Femur (tissue), 1 donor: ENCODE measurements around the gene TMF1.

ENCODE experiments used
- DNase-seq: peaks from one replicate; pipeline ENCODE4 v3.0.0-alpha.2; 2017

The TMF1 gene

DNA sequence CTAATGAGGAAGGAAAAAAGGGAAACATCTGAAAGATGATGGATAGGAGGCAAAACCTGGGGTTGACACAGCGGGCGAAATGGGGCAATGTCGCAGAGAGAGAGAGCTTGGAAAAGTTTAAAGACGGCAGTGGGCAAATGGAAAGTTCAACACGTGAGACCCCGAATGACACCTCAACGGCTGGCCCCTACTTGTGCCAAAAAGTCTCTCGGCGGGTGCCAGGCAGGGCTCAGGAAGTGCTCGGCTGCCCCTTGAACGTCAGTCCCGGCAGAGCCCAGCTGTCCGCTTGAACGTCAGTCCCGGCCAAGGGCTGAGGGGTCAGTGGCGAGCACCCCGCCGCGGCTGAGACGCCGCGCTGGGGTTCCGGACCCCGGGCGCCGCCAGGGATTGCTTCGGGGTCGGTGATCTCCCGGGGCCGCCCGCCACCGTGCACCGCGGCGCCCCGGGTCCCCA is 39.3 kb downstream of the TMF1 start:
- peak; percentile 77 for DNase-seq

DNA sequence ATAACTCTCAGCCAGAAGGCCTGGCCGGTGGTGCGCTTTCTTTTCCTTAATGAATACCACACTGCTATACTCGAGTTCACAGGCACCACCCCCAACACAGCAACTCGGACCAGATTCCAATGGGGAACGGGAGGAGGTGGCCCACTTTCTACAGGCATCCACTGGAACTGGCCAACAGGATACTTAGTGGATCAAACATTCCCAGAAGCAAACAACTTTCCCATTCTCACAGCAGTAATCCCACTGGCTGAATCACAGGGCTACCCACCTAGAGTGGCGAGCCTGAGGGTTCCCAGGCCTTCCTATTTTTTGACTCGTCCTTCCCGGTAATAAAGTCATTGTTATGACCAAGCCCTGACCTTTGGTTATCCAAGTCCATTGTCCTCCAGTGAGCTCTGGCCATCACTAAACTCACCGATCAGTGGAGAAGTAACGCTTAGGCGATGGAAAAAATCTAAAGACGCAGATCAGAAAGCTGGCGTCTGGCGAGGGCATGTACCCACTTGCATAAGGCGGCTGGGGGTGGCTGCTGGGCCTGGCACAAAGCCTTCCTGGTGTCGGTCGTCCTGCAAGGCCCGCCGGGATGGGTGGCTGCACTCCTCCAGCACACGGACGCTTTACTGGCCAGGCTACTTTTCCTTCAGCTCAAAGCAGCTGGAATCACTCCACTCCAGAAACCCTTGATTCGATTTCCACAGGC is 39.9 kb downstream of the TMF1 start:
- peak; percentile 60 for DNase-seq

DNA sequence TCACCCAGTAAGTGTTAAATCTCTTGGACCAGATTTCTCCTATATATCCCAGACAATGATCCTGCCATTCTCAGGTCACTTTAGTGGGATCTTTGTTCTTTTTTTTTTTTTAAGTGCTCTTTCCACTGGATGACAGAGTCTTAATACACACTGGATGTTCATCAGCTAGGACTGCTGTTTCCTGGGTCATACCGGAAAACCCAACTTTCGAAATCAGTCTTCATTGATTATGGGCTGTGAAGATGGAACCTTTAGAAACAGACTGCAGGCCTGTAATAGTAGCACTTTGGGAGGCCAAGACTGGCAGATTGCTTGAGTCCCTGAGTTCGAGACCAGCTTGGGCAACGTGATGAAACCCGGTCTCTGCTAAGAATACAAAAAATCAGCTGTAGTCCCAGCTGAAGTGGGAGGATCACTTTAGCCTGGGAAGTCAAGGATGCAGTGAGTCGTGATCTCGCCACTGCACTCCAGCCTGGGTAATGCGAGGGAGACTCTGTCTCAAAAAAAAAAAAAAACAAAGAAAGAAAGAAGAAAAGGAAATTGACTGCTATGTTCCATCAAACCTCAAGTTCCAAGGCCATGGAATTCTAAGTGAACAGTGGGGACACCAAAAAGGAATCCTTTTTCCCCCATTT is 40.9 kb downstream of the TMF1 start:
- DNase-seq: no peak

DNA sequence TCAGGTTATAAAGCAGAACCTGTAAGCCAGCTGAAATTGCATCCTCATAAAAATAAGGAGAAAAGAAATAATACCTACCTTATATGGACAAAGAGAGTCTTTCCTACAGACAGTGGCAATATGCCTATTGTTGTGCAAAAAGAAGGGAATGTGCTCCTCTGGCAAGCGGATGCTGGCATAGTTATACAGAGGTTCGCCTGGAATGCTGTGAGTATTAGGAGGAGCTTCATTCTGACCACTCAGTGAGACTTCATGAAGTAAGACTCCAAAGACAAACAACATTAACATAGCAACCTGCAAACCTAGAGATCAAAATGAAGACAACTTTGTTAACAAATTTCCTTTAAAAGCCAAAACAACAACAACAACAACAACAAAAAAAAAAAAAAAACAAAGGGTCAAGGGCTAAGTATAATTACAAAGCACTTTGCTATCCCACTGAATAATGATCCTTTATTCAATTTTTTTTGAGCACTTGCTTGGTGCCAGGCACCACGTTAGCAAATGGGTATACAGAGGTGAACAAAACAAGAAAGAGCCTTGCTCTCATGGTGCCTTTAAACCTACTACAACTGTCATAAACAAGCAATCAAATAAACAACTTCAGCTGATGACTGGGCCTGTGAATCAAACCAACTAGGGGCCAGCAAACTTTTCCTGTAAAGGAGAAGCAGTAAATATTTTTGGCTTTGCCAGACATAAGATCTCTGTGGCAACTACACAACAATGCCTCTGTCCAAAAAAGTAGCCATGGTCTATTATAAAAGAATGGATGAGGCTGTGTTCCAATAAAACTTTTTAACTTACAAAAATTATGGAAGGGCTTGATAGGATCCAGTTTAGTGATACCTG is 42.3 kb downstream of the TMF1 start:
- DNase-seq: peak; percentile 48

DNA sequence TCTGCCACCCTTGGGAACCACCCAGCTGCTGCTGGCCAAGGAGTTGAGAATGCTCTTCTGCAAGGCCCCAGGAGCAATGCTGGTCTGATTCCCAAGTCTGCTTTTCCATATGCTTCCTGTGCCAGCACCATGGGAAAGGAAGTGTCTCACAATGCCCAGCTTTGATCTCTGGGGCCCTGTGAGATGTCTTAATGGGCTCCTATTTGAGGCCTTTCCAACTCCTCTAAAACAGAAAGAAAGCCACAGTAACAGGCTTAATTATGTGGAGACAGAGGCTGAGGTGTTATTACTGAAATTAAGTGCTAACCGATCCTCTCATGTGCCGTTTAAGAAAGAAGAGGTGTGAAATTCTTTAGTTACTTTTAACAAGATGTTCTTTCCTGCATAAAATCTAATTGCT is 43.2 kb downstream of the TMF1 start:
- DNase-seq: no peak

DNA sequence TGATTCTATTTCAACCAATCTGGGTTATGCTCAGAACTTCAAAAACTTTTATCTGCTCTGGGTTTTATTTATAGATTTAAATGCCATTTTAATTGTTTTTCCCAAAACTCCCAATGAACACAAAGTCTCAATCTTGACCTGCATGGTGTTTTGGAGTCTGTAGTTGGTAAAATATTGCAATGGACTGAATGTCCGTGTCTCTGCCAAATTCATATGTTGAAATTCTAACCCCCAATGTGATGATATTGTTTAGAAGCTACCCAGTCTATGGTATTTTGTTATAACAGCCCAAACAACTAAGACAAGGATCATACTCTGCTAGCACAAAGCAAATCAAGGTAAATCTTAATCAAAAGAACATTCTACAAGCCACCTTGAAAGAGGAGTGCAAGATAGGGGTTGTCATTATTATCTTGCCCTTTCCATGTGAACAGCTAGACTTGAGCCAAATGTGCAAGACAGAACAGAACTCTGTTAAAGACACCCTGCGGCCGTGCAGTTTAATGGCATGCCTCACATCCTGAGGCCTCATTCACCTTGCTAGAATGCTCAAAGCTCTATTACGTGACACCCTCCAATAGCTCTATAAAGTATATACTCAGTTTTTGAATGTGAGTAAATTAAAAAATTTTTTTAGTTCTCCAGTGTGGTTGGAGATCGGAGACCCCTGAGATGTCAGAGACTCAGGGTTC is 46.2 kb downstream of the TMF1 start:
- DNase-seq: no peak

DNA sequence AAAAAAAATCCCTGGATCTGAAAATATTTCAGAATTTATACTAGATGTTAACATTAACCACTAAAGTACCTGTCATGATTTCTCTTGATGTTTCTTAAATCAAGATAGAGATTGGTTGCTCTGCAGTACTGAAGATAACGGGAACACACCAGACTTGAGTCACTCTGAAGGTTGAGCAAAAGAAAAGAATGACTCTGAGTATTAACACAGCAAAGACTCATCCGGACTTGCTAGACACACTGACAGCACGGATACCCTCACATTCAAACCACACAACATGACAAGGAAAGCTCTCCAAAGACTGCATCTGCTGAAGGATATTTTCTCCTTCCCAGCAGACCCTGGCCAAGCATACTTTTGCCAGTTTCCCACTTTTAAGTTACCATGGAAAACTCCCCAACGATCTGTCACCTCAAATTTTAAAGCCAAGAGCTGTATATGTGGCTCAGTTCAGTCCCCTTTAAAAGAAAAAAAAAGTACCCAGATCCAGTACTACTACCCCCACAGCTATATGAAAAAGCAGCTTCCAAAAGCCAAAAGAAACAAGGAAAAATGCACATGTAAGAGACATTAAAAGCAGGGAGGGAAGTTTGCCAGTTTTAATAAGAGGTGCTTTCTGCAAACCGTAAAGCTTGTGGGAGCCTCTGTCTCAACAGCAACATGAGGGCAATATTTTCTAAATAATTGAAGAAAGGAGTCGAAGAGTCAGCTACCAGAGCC is 46.9 kb downstream of the TMF1 start:
- DNase-seq: no peak

DNA sequence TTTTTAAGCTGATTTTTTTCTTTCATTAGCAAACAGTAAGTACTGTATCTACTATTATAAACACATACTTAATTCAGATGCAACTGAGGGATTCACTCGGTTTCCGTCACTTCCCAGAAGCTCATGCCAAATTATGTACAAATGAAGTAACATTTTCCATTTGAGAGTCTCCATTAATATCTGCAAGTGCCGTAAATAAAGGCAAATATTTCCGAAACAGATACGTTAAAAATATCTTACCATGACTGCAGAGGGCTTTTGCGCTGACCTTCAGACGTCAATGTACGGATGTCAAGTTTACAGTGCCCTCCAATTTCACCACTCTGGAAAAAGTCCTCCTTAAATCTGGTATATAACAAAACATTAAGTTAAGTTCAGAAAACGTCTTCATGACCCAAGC is 48.0 kb downstream of the TMF1 start:
- DNase-seq: no peak

DNA sequence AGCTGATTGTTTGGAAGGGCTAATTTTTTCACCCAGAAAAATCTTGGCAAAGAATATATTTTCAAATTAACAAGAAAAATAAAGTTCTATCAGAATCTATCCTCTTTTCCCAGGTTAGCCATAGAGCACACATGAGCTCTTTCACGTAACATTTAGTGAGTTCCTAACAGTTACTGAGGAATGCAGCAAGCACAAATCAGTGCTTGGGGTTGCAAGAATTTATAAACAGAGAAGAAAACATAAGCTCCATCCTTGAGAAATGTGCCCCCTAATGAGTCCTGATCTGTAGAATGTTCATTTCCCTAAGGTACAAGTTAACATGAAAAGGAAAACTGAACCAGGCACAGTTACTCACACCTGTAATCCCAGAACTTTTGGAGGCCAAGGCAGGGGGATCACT is 52.5 kb downstream of the TMF1 start:
- no peak for DNase-seq

DNA sequence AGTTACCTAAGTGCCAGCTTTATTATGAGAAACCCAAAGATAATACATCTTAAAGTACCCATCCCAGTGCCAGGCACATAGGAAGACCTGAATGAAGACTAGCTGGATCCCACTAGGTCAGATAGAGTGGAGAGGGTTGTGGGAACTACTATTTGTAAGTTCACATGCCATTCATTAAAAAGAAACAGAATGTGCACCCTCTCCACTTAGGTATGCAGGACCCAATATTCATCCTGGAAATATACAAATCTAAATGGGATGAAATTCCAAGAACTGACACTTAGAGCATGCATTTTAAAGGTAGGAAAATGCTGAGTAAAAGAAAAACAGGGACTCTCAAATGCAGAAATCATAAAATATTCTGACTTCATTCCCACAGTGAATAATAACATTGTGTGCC is 53.0 kb downstream of the TMF1 start:
- DNase-seq: no peak

DNA sequence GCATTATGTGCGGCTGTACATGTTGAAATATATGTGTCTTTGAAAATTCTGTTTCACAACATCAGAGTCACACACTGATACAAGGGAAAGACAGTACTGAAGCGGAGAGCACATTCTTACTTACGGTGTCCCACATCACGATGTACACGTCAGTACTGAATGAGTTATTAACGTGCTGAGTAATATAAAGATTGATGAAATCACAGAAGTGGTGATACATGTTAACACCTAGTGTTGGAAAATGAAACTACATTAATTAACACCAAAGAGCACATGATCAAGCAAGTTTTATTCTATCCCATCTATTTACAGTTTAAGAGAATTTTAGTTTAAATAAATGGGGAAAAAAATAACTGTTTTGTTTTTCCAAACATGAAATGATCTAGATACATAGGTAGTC is 54.2 kb downstream of the TMF1 start:
- no peak for DNase-seq

DNA sequence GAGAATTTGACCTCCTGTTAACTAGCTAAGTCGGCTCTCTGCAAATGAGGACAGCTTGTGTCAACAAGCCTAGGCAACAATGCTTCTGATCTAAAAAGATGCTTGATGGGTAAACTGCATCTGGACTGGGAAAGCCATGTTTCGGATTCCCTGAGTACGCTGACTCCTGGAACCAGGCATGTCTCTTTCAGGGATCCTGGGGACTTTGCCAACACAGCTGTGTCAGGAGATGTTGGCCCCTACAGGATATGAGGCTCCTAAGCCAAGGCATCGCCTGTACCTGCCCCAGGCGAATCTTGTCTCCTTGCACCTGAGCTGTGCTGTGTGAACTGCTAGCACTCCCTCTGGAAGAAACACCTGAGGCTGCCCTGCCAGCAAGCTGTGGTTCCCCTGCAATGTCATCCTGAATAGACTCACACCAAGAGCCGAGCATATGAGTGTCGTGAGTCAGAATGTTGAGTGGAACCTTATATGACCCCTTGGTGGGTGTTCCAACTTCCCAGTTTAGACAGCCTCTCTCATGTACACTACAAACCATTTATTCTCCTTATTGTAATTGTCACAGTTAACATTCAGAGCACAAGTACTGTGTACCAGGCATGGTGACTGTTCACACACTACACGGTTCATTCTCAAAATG is 55.7 kb downstream of the TMF1 start:
- DNase-seq: no peak

DNA sequence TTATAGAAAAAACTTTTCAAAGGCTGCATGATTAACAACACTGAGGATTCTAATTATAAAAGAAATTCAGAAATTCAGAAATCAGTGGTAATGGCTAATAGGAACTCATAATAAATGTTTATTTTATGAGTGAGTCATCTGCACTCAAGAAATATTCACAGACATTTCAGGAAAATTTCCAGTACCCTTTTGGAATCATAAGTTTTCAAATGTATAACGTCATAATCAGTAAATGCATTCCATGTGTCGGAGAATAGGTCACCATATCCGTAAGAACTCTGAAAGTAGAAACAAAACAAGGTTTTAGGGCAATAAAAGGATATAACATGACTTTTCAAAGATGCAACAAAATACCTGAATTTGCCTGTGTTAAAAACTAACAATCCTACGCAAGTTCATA is 63.4 kb downstream of the TMF1 start:
- DNase-seq: no peak

DNA sequence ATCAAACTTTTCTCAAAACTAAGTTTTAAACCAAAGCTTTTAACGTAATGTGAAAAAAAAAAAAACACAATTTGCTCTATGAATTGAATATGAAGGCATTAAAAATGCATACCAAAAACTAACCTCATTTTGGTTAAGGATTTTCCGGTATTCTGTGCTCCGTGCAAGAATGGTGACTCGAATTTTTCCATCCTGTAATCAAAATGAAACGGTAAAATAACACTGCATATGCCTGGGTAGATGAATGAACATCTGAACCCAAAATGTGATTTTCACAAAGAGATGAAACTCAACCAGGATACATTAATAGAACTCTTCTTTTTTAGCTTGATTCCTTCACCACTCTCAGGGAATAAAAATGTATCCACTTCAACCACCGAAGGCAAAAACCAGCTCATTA is 64.8 kb downstream of the TMF1 start:
- no peak for DNase-seq

DNA sequence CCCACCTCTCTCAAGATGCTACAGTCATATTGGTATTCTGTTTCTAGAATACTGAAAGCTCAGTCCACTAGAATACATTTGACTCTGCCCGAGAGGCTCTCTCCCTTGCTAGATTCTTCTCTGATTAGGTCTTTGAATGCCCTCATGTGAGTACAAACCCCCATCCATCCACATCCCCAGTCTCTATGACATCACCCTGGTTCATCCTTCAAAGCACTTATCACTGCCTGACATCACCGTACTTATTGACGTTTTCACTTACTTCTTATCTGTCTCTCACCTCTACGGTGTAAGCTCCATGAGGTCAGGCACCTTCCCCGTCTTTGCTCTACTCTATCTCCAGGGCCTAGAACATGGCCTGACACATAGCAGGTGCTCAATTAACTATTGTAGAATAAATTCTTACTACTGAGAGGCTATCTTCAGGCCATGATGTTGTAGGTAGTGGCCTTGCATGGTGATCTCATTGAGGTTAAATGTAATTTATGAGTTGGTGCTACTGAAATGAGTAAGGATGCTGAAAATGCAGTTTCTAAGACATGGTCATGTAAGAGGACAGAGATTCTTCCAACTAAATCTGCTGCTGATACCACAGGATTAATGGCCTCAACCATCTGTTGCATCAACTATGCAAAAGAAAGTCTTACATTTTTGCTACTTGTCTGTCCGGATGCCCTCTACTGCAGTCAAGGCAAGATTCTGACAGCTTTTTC is 65.5 kb downstream of the TMF1 start:
- DNase-seq: no peak

DNA sequence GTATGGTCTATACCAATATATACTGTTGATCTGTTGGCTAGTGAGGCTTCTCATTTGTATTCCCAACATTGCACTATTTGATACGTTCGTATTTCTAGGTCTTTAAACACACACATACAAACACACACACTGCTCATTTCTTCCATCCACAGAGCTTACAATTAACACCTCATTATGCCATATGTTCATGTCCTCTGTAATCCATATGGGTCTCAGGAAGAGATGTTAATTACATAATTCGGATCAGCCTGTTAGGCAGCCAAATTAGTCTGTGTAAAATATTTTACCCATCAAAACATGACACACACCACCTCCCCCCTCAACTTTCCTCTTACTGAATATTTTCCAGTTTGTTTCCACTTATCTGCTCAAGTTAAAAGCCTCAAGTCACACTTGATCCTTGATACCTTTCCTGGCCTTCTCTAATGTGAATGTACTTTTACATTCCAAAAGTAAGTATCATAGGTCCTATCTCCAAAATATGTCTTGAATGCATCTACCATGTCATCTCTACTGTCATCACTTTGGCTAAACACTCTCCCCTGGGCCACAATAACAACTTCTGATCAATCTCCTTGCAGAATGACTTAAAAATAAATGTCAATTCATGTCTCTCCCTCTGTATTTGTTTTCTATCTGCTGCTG is 66.9 kb downstream of the TMF1 start:
- DNase-seq: no peak

DNA sequence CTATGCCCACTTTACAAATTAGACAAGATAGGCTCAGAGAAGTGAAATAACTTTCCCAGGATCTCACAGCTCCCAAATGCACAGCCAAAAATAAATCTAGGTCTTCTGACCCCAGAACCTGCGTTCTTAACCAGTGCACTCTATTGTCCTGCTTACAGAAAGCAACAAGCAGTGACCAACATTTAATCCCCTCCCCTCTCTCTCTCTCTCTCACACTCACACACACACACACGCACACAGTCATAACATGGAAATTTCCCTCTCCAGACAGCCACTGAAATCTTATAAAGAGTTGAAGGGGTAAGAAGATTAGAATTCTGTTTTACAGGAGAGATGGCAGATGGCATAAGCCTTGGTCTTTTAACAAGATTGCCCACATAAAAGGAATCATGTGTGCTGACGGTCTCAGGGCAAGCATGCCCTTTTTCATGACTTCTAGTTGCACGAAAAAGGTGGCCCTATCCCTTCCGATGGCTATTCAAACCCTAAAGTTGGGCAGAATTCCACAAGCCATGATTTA is 68.1 kb downstream of the TMF1 start:
- DNase-seq: no peak

DNA sequence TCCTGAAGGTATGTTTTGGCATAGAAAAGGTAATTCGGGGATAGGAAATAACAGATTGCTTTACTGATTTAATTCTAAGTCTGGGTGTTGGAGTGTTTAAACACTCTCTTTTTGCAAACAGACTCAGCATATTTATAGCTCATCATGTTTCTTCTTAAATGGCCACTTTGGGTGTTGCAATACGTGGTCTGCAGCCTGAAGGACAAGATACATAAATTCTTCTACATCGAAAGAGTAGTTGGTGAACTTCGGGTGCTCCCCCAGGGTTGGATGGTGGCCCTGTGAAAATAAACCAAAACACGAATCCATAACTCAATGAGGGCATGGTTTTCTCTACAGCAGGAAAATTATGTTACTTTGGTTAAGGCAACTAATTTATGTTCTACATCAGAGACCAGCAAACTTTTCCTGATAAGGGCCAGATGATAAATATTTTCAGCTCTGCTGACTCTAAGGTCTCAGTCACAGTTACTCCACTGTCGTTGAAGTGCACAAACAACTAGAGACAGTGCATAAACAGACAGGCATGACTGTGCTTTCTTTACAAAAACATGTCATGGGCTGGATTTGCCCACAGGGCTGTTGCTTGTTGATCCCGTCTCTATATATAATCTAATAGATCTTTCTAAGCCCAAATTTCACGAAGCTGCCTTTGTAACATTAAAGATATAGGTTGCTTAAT is 74.5 kb downstream of the TMF1 start:
- no peak for DNase-seq

DNA sequence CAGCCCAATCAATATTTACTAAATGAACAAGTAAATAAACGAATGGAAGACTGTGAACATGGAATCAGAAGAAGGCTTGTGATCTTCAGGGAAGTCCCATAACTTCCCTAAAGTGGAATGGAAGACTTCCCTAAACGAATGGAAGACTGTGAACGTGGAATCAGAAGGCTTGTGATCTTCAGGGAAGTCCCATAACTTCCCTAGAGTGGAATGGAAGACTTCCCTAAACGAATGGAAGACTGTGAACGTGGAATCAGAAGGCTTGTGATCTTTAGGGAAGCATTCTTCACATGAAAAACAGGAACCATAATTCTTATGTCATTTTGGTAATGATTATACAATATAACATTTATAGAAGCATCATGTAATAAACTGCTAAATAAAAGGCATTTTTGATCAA is 77.4 kb downstream of the TMF1 start:
- no peak for DNase-seq

DNA sequence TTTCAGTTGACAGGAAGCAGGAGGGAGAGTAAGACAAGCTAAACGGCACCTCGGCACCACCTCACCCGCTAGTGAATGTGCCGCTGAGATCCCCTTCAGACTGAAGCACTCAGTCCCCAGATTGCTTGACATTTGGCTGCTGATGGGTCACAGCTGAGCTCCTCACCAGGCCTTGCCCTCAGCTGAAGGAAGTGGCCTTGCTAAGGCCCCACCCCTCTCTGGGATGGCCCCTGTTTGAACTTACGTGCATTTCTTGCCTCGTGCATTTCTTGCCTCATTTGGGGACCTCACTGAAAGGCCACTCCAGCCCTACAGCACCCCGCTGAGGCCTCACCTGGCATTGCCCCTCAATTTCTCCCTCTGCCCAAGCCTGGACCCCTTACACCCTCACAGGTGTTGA is 78.5 kb downstream of the TMF1 start:
- no peak for DNase-seq
